ENCODE data around the gene IMPACT. TPM values are rescaled to one million over a fixed set of nuclear protein-coding genes. Genes with fewer than 3 reads are reported as not detected.

Gene IMPACT
- polyA plus RNA-seq, 4 donors: 11.9 to 35.0 (median 14.3) TPM

GRCh38 chr18:24474406-24474805, 47.9 kb downstream of the IMPACT start:
- FAIRE-seq: no peak
- 69 to 84% (median 75%) methylated on average over 2 of the region's 2 CpGs for WGBS, 3 donors
- Histone ChIP-seq H3K27me3 (ENCODE audit: control insufficient read depth in 3 of 3, insufficient read depth in 3 of 3, low read length in 3 of 3) (no peaks in the 10 kb centered on the region), H3K4me3 (ENCODE audit: low read depth in 1 of 3, low read length in 3 of 3) (no peak overlapping the region), H3K27ac (ENCODE audit: low read depth in 1 of 3, low read length in 2 of 3) (no peak overlapping the region), H3K4me1 (ENCODE audit: control insufficient read depth in 3 of 3, insufficient read depth in 2 of 3, low read depth in 1 of 3, low read length in 2 of 3) (no peaks in the 10 kb centered on the region), H3K9me3 (ENCODE audit: control insufficient read depth in 2 of 2, insufficient read depth in 1 of 2, low read depth in 1 of 2, low read length in 1 of 2) (no peaks in the 10 kb centered on the region), H3K36me3 (ENCODE audit: control insufficient read depth in 3 of 3, insufficient read depth in 2 of 3, low read depth in 1 of 3, low read length in 3 of 3) (no peaks in the 10 kb centered on the region)
- DNase-seq: no peak

GRCh38 chr18:24475926-24476589, 49.6 kb downstream of the IMPACT start:
- DNase-seq: no peak
- H3K4me3 ChIP-seq (ENCODE audit: low read depth in 1 of 3, low read length in 3 of 3): no peak overlapping the region
- no peak overlapping the region for H3K27ac ChIP-seq (ENCODE audit: low read depth in 1 of 3, low read length in 2 of 3)
- no peak for FAIRE-seq
- H3K9me3 ChIP-seq (ENCODE audit: control insufficient read depth in 2 of 2, insufficient read depth in 1 of 2, low read depth in 1 of 2, low read length in 1 of 2): peaks cover 0 to 3% of the 10 kb centered on the region in 2 donors
- no peaks in the 10 kb centered on the region for H3K4me1 ChIP-seq (ENCODE audit: control insufficient read depth in 3 of 3, insufficient read depth in 2 of 3, low read depth in 1 of 3, low read length in 2 of 3)
- WGBS, 3 donors: 85 to 92% (median 89%) methylated on average over 6 of the region's 6 CpGs
- no peaks in the 10 kb centered on the region for H3K27me3 ChIP-seq (ENCODE audit: control insufficient read depth in 3 of 3, insufficient read depth in 3 of 3, low read length in 3 of 3)
- H3K36me3 ChIP-seq (ENCODE audit: control insufficient read depth in 3 of 3, insufficient read depth in 2 of 3, low read depth in 1 of 3, low read length in 3 of 3): no peaks in the 10 kb centered on the region

GRCh38 chr18:24479371-24479770, 52.9 kb downstream of the IMPACT start:
- WGBS, 3 donors: 83 to 86% (median 85%) methylated on average over 7 of the region's 7 CpGs

GRCh38 chr18:24482821-24483220, 56.4 kb downstream of the IMPACT start:
- peaks cover 0 to 3% of the 10 kb centered on the region in 2 donors for H3K9me3 ChIP-seq (ENCODE audit: control insufficient read depth in 2 of 2, insufficient read depth in 1 of 2, low read depth in 1 of 2, low read length in 1 of 2)
- peaks cover 0 to 4% (median 0%) of the 10 kb centered on the region in 3 donors for H3K27me3 ChIP-seq (ENCODE audit: control insufficient read depth in 3 of 3, insufficient read depth in 3 of 3, low read length in 3 of 3)
- H3K4me3 ChIP-seq (ENCODE audit: low read depth in 1 of 3, low read length in 3 of 3): no peak overlapping the region
- H3K4me1 ChIP-seq (ENCODE audit: control insufficient read depth in 3 of 3, insufficient read depth in 2 of 3, low read depth in 1 of 3, low read length in 2 of 3): no peaks in the 10 kb centered on the region
- FAIRE-seq (no peak), DNase-seq (no peak)
- no peak overlapping the region for H3K27ac ChIP-seq (ENCODE audit: low read depth in 1 of 3, low read length in 2 of 3)
- 92 to 93% (median 93%) methylated on average over 5 of the region's 5 CpGs for WGBS, 3 donors
- no peaks in the 10 kb centered on the region for H3K36me3 ChIP-seq (ENCODE audit: control insufficient read depth in 3 of 3, insufficient read depth in 2 of 3, low read depth in 1 of 3, low read length in 3 of 3)

More at GRCh38 chr18:24479371-24479770, 52.9 kb downstream of the IMPACT start:
- H3K4me1 ChIP-seq (ENCODE audit: control insufficient read depth in 3 of 3, insufficient read depth in 2 of 3, low read depth in 1 of 3, low read length in 2 of 3): no peaks in the 10 kb centered on the region
- no peak overlapping the region for H3K4me3 ChIP-seq (ENCODE audit: low read depth in 1 of 3, low read length in 3 of 3)
- no peak for DNase-seq
- no peak overlapping the region for H3K27ac ChIP-seq (ENCODE audit: low read depth in 1 of 3, low read length in 2 of 3)
- peaks cover 0 to 3% of the 10 kb centered on the region in 2 donors for H3K9me3 ChIP-seq (ENCODE audit: control insufficient read depth in 2 of 2, insufficient read depth in 1 of 2, low read depth in 1 of 2, low read length in 1 of 2)
- no peaks in the 10 kb centered on the region for H3K27me3 ChIP-seq (ENCODE audit: control insufficient read depth in 3 of 3, insufficient read depth in 3 of 3, low read length in 3 of 3)
- no peaks in the 10 kb centered on the region for H3K36me3 ChIP-seq (ENCODE audit: control insufficient read depth in 3 of 3, insufficient read depth in 2 of 3, low read depth in 1 of 3, low read length in 3 of 3)
- FAIRE-seq: no peak

- FAIRE-seq: no peak
- peaks cover 0 to 4% (median 0%) of the 10 kb centered on the region in 3 donors for H3K27me3 ChIP-seq (ENCODE audit: control insufficient read depth in 3 of 3, insufficient read depth in 3 of 3, low read length in 3 of 3)
- WGBS, 3 donors: 87 to 95% (median 95%) methylated on average over 3 of the region's 3 CpGs
Observed at GRCh38 chr18:24485681-24486080, 59.2 kb downstream of the IMPACT start.

GRCh38 chr18:24486684-24487083, 60.2 kb downstream of the IMPACT start:
- H3K27me3 ChIP-seq (ENCODE audit: control insufficient read depth in 3 of 3, insufficient read depth in 3 of 3, low read length in 3 of 3): peaks cover 0 to 4% (median 0%) of the 10 kb centered on the region in 3 donors
- no peaks in the 10 kb centered on the region for H3K4me1 ChIP-seq (ENCODE audit: control insufficient read depth in 3 of 3, insufficient read depth in 2 of 3, low read depth in 1 of 3, low read length in 2 of 3)
- no peak overlapping the region for H3K4me3 ChIP-seq (ENCODE audit: low read depth in 1 of 3, low read length in 3 of 3)
- DNase-seq (peak in 1 of 2 donors; percentile 28), FAIRE-seq (no peak)
- H3K9me3 ChIP-seq (ENCODE audit: control insufficient read depth in 2 of 2, insufficient read depth in 1 of 2, low read depth in 1 of 2, low read length in 1 of 2): no peaks in the 10 kb centered on the region
- 28 to 42% (median 41%) methylated on average over 9 of the region's 9 CpGs for WGBS, 3 donors
- H3K36me3 ChIP-seq (ENCODE audit: control insufficient read depth in 3 of 3, insufficient read depth in 2 of 3, low read depth in 1 of 3, low read length in 3 of 3): no peaks in the 10 kb centered on the region
- H3K27ac ChIP-seq (ENCODE audit: low read depth in 1 of 3, low read length in 2 of 3): no peak overlapping the region

More at GRCh38 chr18:24485681-24486080, 59.2 kb downstream of the IMPACT start:
- H3K36me3 ChIP-seq (ENCODE audit: control insufficient read depth in 3 of 3, insufficient read depth in 2 of 3, low read depth in 1 of 3, low read length in 3 of 3): no peaks in the 10 kb centered on the region
- no peaks in the 10 kb centered on the region for H3K9me3 ChIP-seq (ENCODE audit: control insufficient read depth in 2 of 2, insufficient read depth in 1 of 2, low read depth in 1 of 2, low read length in 1 of 2)
- no peak overlapping the region for H3K4me3 ChIP-seq (ENCODE audit: low read depth in 1 of 3, low read length in 3 of 3)
- no peak overlapping the region for H3K27ac ChIP-seq (ENCODE audit: low read depth in 1 of 3, low read length in 2 of 3)
- DNase-seq: no peak
- no peaks in the 10 kb centered on the region for H3K4me1 ChIP-seq (ENCODE audit: control insufficient read depth in 3 of 3, insufficient read depth in 2 of 3, low read depth in 1 of 3, low read length in 2 of 3)

- peaks cover 0 to 4% (median 0%) of the 10 kb centered on the region in 3 donors for H3K27me3 ChIP-seq (ENCODE audit: control insufficient read depth in 3 of 3, insufficient read depth in 3 of 3, low read length in 3 of 3)
- H3K36me3 ChIP-seq (ENCODE audit: control insufficient read depth in 3 of 3, insufficient read depth in 2 of 3, low read depth in 1 of 3, low read length in 3 of 3): no peaks in the 10 kb centered on the region
- H3K4me1 ChIP-seq (ENCODE audit: control insufficient read depth in 3 of 3, insufficient read depth in 2 of 3, low read depth in 1 of 3, low read length in 2 of 3): no peaks in the 10 kb centered on the region
- 44 to 48% (median 44%) methylated on average over 7 of the region's 7 CpGs for WGBS, 3 donors
- no peak overlapping the region for H3K27ac ChIP-seq (ENCODE audit: low read depth in 1 of 3, low read length in 2 of 3)
- H3K9me3 ChIP-seq (ENCODE audit: control insufficient read depth in 2 of 2, insufficient read depth in 1 of 2, low read depth in 1 of 2, low read length in 1 of 2): no peaks in the 10 kb centered on the region
- peak; percentile 25 to 51 for DNase-seq
- no peak overlapping the region for H3K4me3 ChIP-seq (ENCODE audit: low read depth in 1 of 3, low read length in 3 of 3)
- FAIRE-seq: peak; percentile 19
Observed at GRCh38 chr18:24488824-24489493, 62.5 kb downstream of the IMPACT start.

- Histone ChIP-seq H3K4me1 (ENCODE audit: control insufficient read depth in 3 of 3, insufficient read depth in 2 of 3, low read depth in 1 of 3, low read length in 2 of 3) (no peaks in the 10 kb centered on the region), H3K27me3 (ENCODE audit: control insufficient read depth in 3 of 3, insufficient read depth in 3 of 3, low read length in 3 of 3) (no peaks in the 10 kb centered on the region), H3K9me3 (ENCODE audit: control insufficient read depth in 2 of 2, insufficient read depth in 1 of 2, low read depth in 1 of 2, low read length in 1 of 2) (no peaks in the 10 kb centered on the region), H3K4me3 (ENCODE audit: low read depth in 1 of 3, low read length in 3 of 3) (no peak overlapping the region), H3K27ac (ENCODE audit: low read depth in 1 of 3, low read length in 2 of 3) (no peak overlapping the region), H3K36me3 (ENCODE audit: control insufficient read depth in 3 of 3, insufficient read depth in 2 of 3, low read depth in 1 of 3, low read length in 3 of 3) (no peaks in the 10 kb centered on the region)
- no peak for FAIRE-seq
- 57 to 65% (median 60%) methylated on average over 4 of the region's 4 CpGs for WGBS, 3 donors
- DNase-seq: no peak
Observed at GRCh38 chr18:24490539-24490938, 64.1 kb downstream of the IMPACT start.

All from small intestine (tissue), 7 donors.